ENCODE data around the gene KDM7A.

The KDM7A gene

GRCh38 chr7:140049339-140050024 lies 127.3 kb downstream of the KDM7A start:
- Histone ChIP-seq H3K79me2 (ENCODE audit: insufficient read depth, low read length) (no peaks in the 10 kb centered on the region), H3K36me3 (ENCODE audit: insufficient read depth, low read length) (peaks cover 59% of the 10 kb centered on the region), H3K27ac (ENCODE audit: low read length) (no peak overlapping the region), H4K20me1 (ENCODE audit: insufficient read depth, low read length) (no peaks in the 10 kb centered on the region), H3K9ac (ENCODE audit: low read depth, low read length) (no peak overlapping the region), H3K9me3 (ENCODE audit: insufficient read depth, low read length, severe bottlenecking) (no peaks in the 10 kb centered on the region), H3K4me3 (ENCODE audit: low read depth in 1 of 2, low read length in 2 of 2) (no peak overlapping the region), H3K4me2 (ENCODE audit: insufficient read depth, low read length) (no peak overlapping the region), H3K27me3 (ENCODE audit: insufficient read depth, low read length, poor library complexity) (no peaks in the 10 kb centered on the region), H3K4me1 (ENCODE audit: insufficient read depth, low read length) (no peaks in the 10 kb centered on the region), H2AFZ (ENCODE audit: low read depth, low read length) (no peak overlapping the region)
- TF ChIP-seq, protein P1, sequence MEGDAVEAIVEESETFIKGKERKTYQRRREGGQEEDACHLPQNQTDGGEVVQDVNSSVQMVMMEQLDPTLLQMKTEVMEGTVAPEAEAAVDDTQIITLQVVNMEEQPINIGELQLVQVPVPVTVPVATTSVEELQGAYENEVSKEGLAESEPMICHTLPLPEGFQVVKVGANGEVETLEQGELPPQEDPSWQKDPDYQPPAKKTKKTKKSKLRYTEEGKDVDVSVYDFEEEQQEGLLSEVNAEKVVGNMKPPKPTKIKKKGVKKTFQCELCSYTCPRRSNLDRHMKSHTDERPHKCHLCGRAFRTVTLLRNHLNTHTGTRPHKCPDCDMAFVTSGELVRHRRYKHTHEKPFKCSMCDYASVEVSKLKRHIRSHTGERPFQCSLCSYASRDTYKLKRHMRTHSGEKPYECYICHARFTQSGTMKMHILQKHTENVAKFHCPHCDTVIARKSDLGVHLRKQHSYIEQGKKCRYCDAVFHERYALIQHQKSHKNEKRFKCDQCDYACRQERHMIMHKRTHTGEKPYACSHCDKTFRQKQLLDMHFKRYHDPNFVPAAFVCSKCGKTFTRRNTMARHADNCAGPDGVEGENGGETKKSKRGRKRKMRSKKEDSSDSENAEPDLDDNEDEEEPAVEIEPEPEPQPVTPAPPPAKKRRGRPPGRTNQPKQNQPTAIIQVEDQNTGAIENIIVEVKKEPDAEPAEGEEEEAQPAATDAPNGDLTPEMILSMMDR (IDR thresholded peaks at IDR 0.05; ENCODE audit: borderline replicate concordance, extremely low read depth, low read length, poor library complexity, severe bottlenecking): no peak
- no peak for TF ChIP-seq EZH2 (IDR thresholded peaks at IDR 0.05; ENCODE audit: borderline replicate concordance, low read depth, low read length, severe bottlenecking)
- ATAC-seq (ENCODE audit: insufficient read depth, low read depth): no peak
- DNase-seq: no peak

DNA sequence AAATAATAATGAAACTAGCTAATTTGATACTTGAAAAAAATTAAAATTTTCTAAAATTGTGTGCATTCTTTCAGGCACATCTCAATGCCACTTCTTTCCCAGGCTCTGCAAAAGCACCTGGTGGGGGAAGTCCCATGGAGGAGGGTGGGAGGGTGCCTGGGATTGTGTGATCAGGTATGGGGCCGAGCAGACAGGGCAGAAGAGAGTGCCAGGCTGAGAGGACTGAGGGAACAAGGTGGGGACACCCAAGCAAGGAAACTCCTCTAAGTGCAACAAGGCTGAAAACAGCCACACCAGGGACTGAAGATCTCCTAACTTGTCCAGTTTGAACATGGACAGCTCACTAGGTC lies 127.8 kb downstream of the KDM7A start:
- Histone ChIP-seq H4K20me1 (ENCODE audit: insufficient read depth, low read length) (no peaks in the 10 kb centered on the region), H2AFZ (ENCODE audit: low read depth, low read length) (no peak overlapping the region), H3K27ac (ENCODE audit: low read length) (no peak overlapping the region), H3K4me2 (ENCODE audit: insufficient read depth, low read length) (no peak overlapping the region), H3K4me3 (ENCODE audit: low read depth in 1 of 2, low read length in 2 of 2) (no peak overlapping the region), H3K4me1 (ENCODE audit: insufficient read depth, low read length) (no peaks in the 10 kb centered on the region), H3K36me3 (ENCODE audit: insufficient read depth, low read length) (peaks cover 59% of the 10 kb centered on the region), H3K9ac (ENCODE audit: low read depth, low read length) (no peak overlapping the region), H3K27me3 (ENCODE audit: insufficient read depth, low read length, poor library complexity) (no peaks in the 10 kb centered on the region), H3K9me3 (ENCODE audit: insufficient read depth, low read length, severe bottlenecking) (no peaks in the 10 kb centered on the region), H3K79me2 (ENCODE audit: insufficient read depth, low read length) (no peaks in the 10 kb centered on the region)
- ATAC-seq (ENCODE audit: insufficient read depth, low read depth) (no peak), DNase-seq (no peak)
- no peak for TF ChIP-seq EZH2 (IDR thresholded peaks at IDR 0.05; ENCODE audit: borderline replicate concordance, low read depth, low read length, severe bottlenecking)
- TF ChIP-seq, protein P1 (IDR thresholded peaks at IDR 0.05; ENCODE audit: borderline replicate concordance, extremely low read depth, low read length, poor library complexity, severe bottlenecking): no peak

- TF ChIP-seq, protein P1 (IDR thresholded peaks at IDR 0.05; ENCODE audit: borderline replicate concordance, extremely low read depth, low read length, poor library complexity, severe bottlenecking): no peak
- TF ChIP-seq EZH2 (IDR thresholded peaks at IDR 0.05; ENCODE audit: borderline replicate concordance, low read depth, low read length, severe bottlenecking): no peak
- no peak overlapping the region for H3K27ac ChIP-seq (ENCODE audit: low read length)
- H3K9me3 ChIP-seq (ENCODE audit: insufficient read depth, low read length, severe bottlenecking): no peaks in the 10 kb centered on the region
- DNase-seq (no peak), ATAC-seq (ENCODE audit: insufficient read depth, low read depth) (no peak)
- H3K9ac ChIP-seq (ENCODE audit: low read depth, low read length): no peak overlapping the region
- no peak overlapping the region for H3K4me3 ChIP-seq (ENCODE audit: low read depth in 1 of 2, low read length in 2 of 2)
- H3K4me2 ChIP-seq (ENCODE audit: insufficient read depth, low read length): no peak overlapping the region
- no peak overlapping the region for H2AFZ ChIP-seq (ENCODE audit: low read depth, low read length)
- peaks cover 54% of the 10 kb centered on the region for H3K36me3 ChIP-seq (ENCODE audit: insufficient read depth, low read length)
- H3K4me1 ChIP-seq (ENCODE audit: insufficient read depth, low read length): no peaks in the 10 kb centered on the region
- no peaks in the 10 kb centered on the region for H4K20me1 ChIP-seq (ENCODE audit: insufficient read depth, low read length)
- H3K27me3 ChIP-seq (ENCODE audit: insufficient read depth, low read length, poor library complexity): no peaks in the 10 kb centered on the region
- H3K79me2 ChIP-seq (ENCODE audit: insufficient read depth, low read length): no peaks in the 10 kb centered on the region
Observed at GRCh38 chr7:140048138-140048537, 128.6 kb downstream of the KDM7A start.

Measured in DND-41 (cell line).